H1 (cell line): ENCODE data around the gene TTC28. TPM values are rescaled to one million over a fixed set of nuclear protein-coding genes. Genes with fewer than 3 reads are reported as not detected.

Experiments used
- CTCF ChIA-PET: fragments of 300-600 bp; sonication (Branson Sonifier 250); formaldehyde crosslinking; loops from one replicate; lab custom pipeline; 2021; ENCODE audit not compliant: partially characterized antibody; lab: Charles Lee
- POLR2A ChIA-PET: fragments of 300-600 bp; sonication (Branson Sonifier 250); formaldehyde crosslinking; loops from one replicate; lab custom pipeline; 2021; ENCODE audit warnings: inconsistent platforms; ENCODE audit not compliant: partially characterized antibody; lab: Charles Lee
- DNase-seq, 2 experiments: peaks; one replicate each; pipeline versions ENCODE4 v3.0.0 to v3.0.0-alpha.2; 2010 to 2022; ENCODE audit warnings: low spot score in 2 of 2, low read depth in 1 of 2, mixed read lengths in 1 of 2
- FAIRE-seq: peaks from 2 replicates; lab custom pipeline; 2011; peaks lifted over from hg19 to GRCh38; lab: Jason Lieb, UNC
- H2AFZ ChIP-seq: 2 replicates; pipeline ENCODE4 v1.8.1; 2012; ENCODE audit warnings: low read length, inconsistent platforms
- H2AK5ac ChIP-seq: 2 replicates; pipeline ENCODE4 v1.6.1; 2013; ENCODE audit warnings: low read depth, low read length
- H2BK120ac ChIP-seq: replicated peaks from 2 replicates; pipeline ENCODE3; 2013; ENCODE audit warnings: low read depth, low read length, inconsistent platforms
- H2BK12ac ChIP-seq: 2 replicates; pipeline ENCODE4 v1.6.1; 2013; ENCODE audit warnings: low read depth, low read length
- H2BK15ac ChIP-seq: 2 replicates; pipeline ENCODE4 v1.6.1; 2013; ENCODE audit warnings: low read length
- H2BK20ac ChIP-seq: 2 replicates; pipeline ENCODE4 v1.6.1; 2013; ENCODE audit warnings: low read length
- H2BK5ac ChIP-seq: 2 replicates; pipeline ENCODE4 v1.6.1; 2013; ENCODE audit warnings: low read depth, low read length
- H3K14ac ChIP-seq: 2 replicates; pipeline ENCODE4 v1.6.1; 2013; ENCODE audit warnings: inconsistent platforms; ENCODE audit not compliant: insufficient read length
- H3K18ac ChIP-seq: 2 replicates; pipeline ENCODE4 v1.6.1; 2013; ENCODE audit warnings: low read length; ENCODE audit errors: extremely low read depth
- H3K23ac ChIP-seq: 2 replicates; pipeline ENCODE4 v1.6.1; 2013; ENCODE audit warnings: inconsistent platforms; ENCODE audit not compliant: insufficient read length
- H3K23me2 ChIP-seq: 2 replicates; pipeline ENCODE4 v1.6.1; 2013; ENCODE audit warnings: low read depth, low read length
- H3K27ac ChIP-seq: 2 replicates; pipeline ENCODE4 v1.6.1; 2011; ENCODE audit warnings: low read depth, low read length, inconsistent platforms
- H3K27me3 ChIP-seq, 4 experiments: replicated peaks in 1 of 4; 1 replicate in 1 of 4; 2 replicates in 3 of 4; pipeline versions ENCODE4 v1.6.1 to v1.8.1; 2011 to 2013; ENCODE audit warnings: low read length in 3 of 4, mild to moderate bottlenecking in 3 of 4, inconsistent platforms in 2 of 4, mixed read lengths in 2 of 4, moderate library complexity in 1 of 4; ENCODE audit not compliant: control insufficient read depth in 3 of 4, insufficient read depth in 3 of 4; ENCODE audit errors: extremely low read depth in 1 of 4
- H3K36me3 ChIP-seq, 4 experiments: 2 replicates each; pipeline versions ENCODE4 v1.6.1 to v1.8.1; 2011 to 2013; ENCODE audit warnings: mild to moderate bottlenecking in 4 of 4, low read length in 3 of 4, moderate library complexity in 2 of 4, control low read depth in 1 of 4, inconsistent platforms in 1 of 4; ENCODE audit not compliant: insufficient read depth in 4 of 4, control insufficient read depth in 2 of 4
- H3K4ac ChIP-seq: replicated peaks from 2 replicates; pipeline ENCODE3; 2013; ENCODE audit warnings: low read length, low read depth, mixed read lengths, inconsistent platforms; ENCODE audit not compliant: insufficient read length
- H3K4me1 ChIP-seq, 4 experiments: replicated peaks in 1 of 4; 1 replicate in 1 of 4; 2 replicates in 3 of 4; pipeline versions ENCODE4 v1.6.1 to v1.8.1; 2011 to 2013; ENCODE audit warnings: low read length in 3 of 4, inconsistent platforms in 2 of 4, mixed read lengths in 1 of 4; ENCODE audit not compliant: insufficient read depth in 4 of 4, control insufficient read depth in 3 of 4
- H3K4me2 ChIP-seq, 2 experiments: 2 replicates each; pipeline versions ENCODE4 v1.6.1 to v1.8.1; 2011 to 2013; ENCODE audit warnings: low read depth in 2 of 2, low read length in 2 of 2, control low read depth in 1 of 2, inconsistent platforms in 1 of 2, mild to moderate bottlenecking in 1 of 2; ENCODE audit not compliant: insufficient read depth in 1 of 2
- H3K4me3 ChIP-seq, 4 experiments: fragments of 200-600, 300-600 bp in 1 of 4; sonication (generic), shearing (Covaris generic), sonication (Bioruptor Twin) in 1 of 4; 2 replicates each; pipeline versions ENCODE4 v1.5.1 to v1.8.1; 2011 to 2016; ENCODE audit warnings: low read length in 4 of 4, low read depth in 3 of 4, control low read depth in 2 of 4, inconsistent platforms in 2 of 4, mild to moderate bottlenecking in 2 of 4, mixed read lengths in 1 of 4, moderate library complexity in 1 of 4; ENCODE audit not compliant: insufficient read depth in 2 of 4; ENCODE audit errors: extremely low read depth in 1 of 4
- H3K56ac ChIP-seq: replicated peaks from 2 replicates; pipeline ENCODE3; 2013; ENCODE audit warnings: low read depth, mild to moderate bottlenecking, mixed read lengths, low read length, inconsistent platforms; ENCODE audit not compliant: insufficient read length
- H3K79me1 ChIP-seq: 2 replicates; pipeline ENCODE4 v1.6.1; 2013; ENCODE audit warnings: low read depth, low read length, control low read depth
- H3K79me2 ChIP-seq, 2 experiments: 2 replicates each; pipeline versions ENCODE4 v1.6.1 to v1.8.1; 2012 to 2013; ENCODE audit warnings: low read length in 2 of 2, mild to moderate bottlenecking in 2 of 2, inconsistent platforms in 1 of 2; ENCODE audit not compliant: insufficient read depth in 2 of 2, control insufficient read depth in 1 of 2
- H3K9ac ChIP-seq, 4 experiments: replicated peaks in 1 of 4; 1 replicate in 1 of 4; 2 replicates in 3 of 4; pipeline versions ENCODE4 v1.6.1 to v1.8.1; 2011 to 2013; ENCODE audit warnings: low read depth in 3 of 4, low read length in 3 of 4, control low read depth in 2 of 4, mild to moderate bottlenecking in 2 of 4, moderate library complexity in 2 of 4, inconsistent platforms in 1 of 4; ENCODE audit errors: extremely low read depth in 1 of 4
- H3K9me3 ChIP-seq, 2 experiments: 2 replicates each; pipeline versions ENCODE4 v1.6.1 to v1.8.1; 2012 to 2013; ENCODE audit warnings: mild to moderate bottlenecking in 2 of 2, moderate library complexity in 2 of 2, control low read depth in 1 of 2, inconsistent platforms in 1 of 2, low read depth in 1 of 2, low read length in 1 of 2, mixed read lengths in 1 of 2; ENCODE audit not compliant: insufficient read depth in 2 of 2
- H4K20me1 ChIP-seq, 2 experiments: replicated peaks in 1 of 2; 2 replicates each; pipeline versions ENCODE3 to v1.8.1; 2011 to 2013; ENCODE audit warnings: inconsistent platforms in 2 of 2, low read length in 2 of 2, mild to moderate bottlenecking in 1 of 2; ENCODE audit not compliant: insufficient read depth in 2 of 2, control insufficient read depth in 1 of 2
- H4K5ac ChIP-seq: 2 replicates; pipeline ENCODE4 v1.6.1; 2013; ENCODE audit warnings: low read length, low read depth, mixed read lengths, inconsistent platforms; ENCODE audit not compliant: insufficient read length
- H4K8ac ChIP-seq: 2 replicates; pipeline ENCODE4 v1.8.0; 2013; ENCODE audit warnings: mild to moderate bottlenecking, moderate library complexity, low read length, inconsistent platforms; ENCODE audit not compliant: insufficient read depth; ENCODE audit errors: extremely low read depth
- H4K91ac ChIP-seq: replicated peaks from 2 replicates; pipeline ENCODE3; 2013; ENCODE audit warnings: low read length, mixed read lengths, inconsistent platforms; ENCODE audit not compliant: insufficient read length
- WGBS, 2 experiments: shearing (Covaris generic) in 1 of 2; methylation state at CpG; one replicate each; pipeline versions ENCODE4 v1.1.6 to v1.1.7; 2013 to 2015; ENCODE audit warnings: low lambda C conversion rate in 2 of 2, mixed read lengths in 2 of 2, inconsistent platforms in 1 of 2, low coverage in 1 of 2, missing lambda C conversion rate in 1 of 2; ENCODE audit not compliant: insufficient replicate concordance in 2 of 2, insufficient coverage in 1 of 2, insufficient read length in 1 of 2; ENCODE audit errors: extremely low coverage in 1 of 2, missing lambda C conversion rate in 1 of 2; 5-methylcytosine and 5-hydroxymethylcytosine counted together
- polyA plus RNA-seq, 7 experiments: library from polyadenylated mRNA; depleted of rRNA in 3 of 7; stranded (reverse) in 5 of 7; unstranded in 2 of 7; fragments of >200 nt in 5 of 7; fragments of 200-250 nt in 2 of 7; gene quantifications; 1 replicate in 5 of 7; 2 replicates in 1 of 7; 4 replicates in 1 of 7; pipeline versions ENCODE4 v1.2.1 to v1.2.3, GENCODE V29; 2011 to 2013; ENCODE audit warnings: missing spikeins in 2 of 7, mixed read lengths in 2 of 7
- total RNA-seq: library from RNA; stranded (reverse); fragmentation: NEBNext Ultra II Directional; extraction: Animal tissue kit (Norgen Biotek cat#: 25700); gene quantifications from 2 replicates; pipeline ENCODE4 v1.2.1, GENCODE V29; 2021

TTC28 gene
- total and polyA plus RNA-seq, 2 of the 8 experiments (the other 6 are each of a cell fraction or from before 2014, with no cell fraction given): 2.6 to 12.6 TPM

DNA sequence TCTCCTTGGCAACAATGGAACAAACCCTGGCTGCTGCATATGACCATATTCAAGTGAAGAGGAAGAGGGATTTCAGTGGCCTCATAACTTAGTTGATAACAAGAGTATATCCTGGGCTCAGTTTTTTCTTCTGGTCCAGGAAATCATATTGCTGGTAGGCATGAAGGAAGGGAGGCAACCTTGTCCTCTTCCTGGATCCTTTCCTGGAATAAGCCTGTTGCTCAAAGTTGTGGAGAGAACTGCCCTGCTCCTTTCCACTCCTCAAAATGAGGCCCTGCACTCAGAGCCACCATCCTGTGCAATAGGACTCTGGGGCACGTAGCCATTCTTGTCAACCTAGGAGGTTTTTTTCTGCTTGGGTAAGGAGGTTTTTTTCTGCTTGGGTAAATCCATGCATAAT, 631.9 kb downstream of the TTC28 start:
- Histone ChIP-seq H3K9ac (no peak overlapping the region), H3K56ac (no peak overlapping the region), H3K14ac (no peak overlapping the region), H3K4ac (no peak overlapping the region), H3K9me3 (no peaks in the 10 kb centered on the region), H3K4me1 (peaks cover 0 to under 1% (median under 1%) of the 10 kb centered on the region in 4 experiments; a peak in 2 of 7 replicates), H3K79me1 (no peaks in the 10 kb centered on the region), H2BK20ac (no peak overlapping the region), H2AK5ac (no peak overlapping the region), H4K20me1 (no peaks in the 10 kb centered on the region), H2BK15ac (no peak overlapping the region), H3K18ac (no peak overlapping the region), H4K8ac (no peak overlapping the region), H3K27ac (no peak overlapping the region), H4K91ac (no peak overlapping the region), H2AFZ (no peak overlapping the region), H2BK120ac (no peak overlapping the region), H3K36me3 (no peaks in the 10 kb centered on the region), H3K4me2 (no peak overlapping the region), H3K79me2 (no peaks in the 10 kb centered on the region), H2BK12ac (no peak overlapping the region), H4K5ac (no peak overlapping the region), H3K4me3 (no peak overlapping the region), H3K23ac (no peak overlapping the region), H3K23me2 (no peaks in the 10 kb centered on the region), H3K27me3 (no peaks in the 10 kb centered on the region), H2BK5ac (no peak overlapping the region)
- no peak for FAIRE-seq
- CTCF ChIA-PET: interaction anchor here (0.9 to 6.6 kb wide), 3 partner anchors 29 to 781 kb away, joined by 3 to 48 read pairs (median 3); no protein-coding TSS in a partner anchor
- no peak for DNase-seq
- 90% methylated on average over 1 of the region's 1 CpG; no CpG with 5 or more reads in 1 of the 2 experiments for WGBS, 2 experiments
- POLR2A ChIA-PET: no interaction called here
